ENCODE results near the gene PSORS1C2.

GRCh38 chr6:31187780-31188194 lies 48.9 kb upstream of the PSORS1C2 start:
- TF ChIP-seq POLR2A (IDR thresholded peaks at IDR 0.05) (no peak), POLR2AphosphoS5 (IDR thresholded peaks at IDR 0.05) (no peak)
- TF ChIP-seq, protein P1, sequence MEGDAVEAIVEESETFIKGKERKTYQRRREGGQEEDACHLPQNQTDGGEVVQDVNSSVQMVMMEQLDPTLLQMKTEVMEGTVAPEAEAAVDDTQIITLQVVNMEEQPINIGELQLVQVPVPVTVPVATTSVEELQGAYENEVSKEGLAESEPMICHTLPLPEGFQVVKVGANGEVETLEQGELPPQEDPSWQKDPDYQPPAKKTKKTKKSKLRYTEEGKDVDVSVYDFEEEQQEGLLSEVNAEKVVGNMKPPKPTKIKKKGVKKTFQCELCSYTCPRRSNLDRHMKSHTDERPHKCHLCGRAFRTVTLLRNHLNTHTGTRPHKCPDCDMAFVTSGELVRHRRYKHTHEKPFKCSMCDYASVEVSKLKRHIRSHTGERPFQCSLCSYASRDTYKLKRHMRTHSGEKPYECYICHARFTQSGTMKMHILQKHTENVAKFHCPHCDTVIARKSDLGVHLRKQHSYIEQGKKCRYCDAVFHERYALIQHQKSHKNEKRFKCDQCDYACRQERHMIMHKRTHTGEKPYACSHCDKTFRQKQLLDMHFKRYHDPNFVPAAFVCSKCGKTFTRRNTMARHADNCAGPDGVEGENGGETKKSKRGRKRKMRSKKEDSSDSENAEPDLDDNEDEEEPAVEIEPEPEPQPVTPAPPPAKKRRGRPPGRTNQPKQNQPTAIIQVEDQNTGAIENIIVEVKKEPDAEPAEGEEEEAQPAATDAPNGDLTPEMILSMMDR (IDR thresholded peaks at IDR 0.05): no peak

Measured in breast epithelium (tissue), 3 donors.